ENCODE results near the gene SMURF2. TPM values are rescaled to one million over a fixed set of nuclear protein-coding genes. Genes with fewer than 3 reads are reported as not detected.

SMURF2 gene
- total and polyA plus RNA-seq, 10 of the 15 experiments (the other 5 are each of a cell fraction or from before 2014, with no cell fraction given), result 2.8 to 13.4 (median 7.5) TPM

DNA sequence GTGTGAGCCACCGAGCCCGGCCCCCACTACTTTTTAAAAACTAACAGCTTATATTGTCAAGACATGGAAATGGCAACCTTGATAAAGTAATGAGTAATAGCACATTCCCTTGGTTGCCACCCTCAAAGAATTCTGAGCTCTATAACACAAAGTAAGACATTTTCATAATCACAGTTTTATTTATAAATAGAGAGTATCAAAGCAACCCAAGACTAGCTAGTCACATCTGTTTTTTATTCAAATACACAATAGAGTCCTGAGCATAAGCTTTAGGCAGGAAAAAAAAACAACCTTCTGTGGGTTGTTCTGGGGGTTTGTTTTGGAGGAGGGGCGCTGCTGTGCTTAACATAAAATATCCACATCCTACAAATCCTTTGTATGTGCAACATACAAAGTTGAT, 86.7 kb downstream of the SMURF2 start:
- Histone ChIP-seq H3K79me2 (ENCODE audit: control insufficient read depth, insufficient read depth, low read length) (no peaks in the 10 kb centered on the region), H4K20me1 (ENCODE audit: control insufficient read depth, insufficient read depth) (no peaks in the 10 kb centered on the region), H3K9me3 (replicated peaks; ENCODE audit: control insufficient read depth, insufficient read depth, low read length) (no peaks in the 10 kb centered on the region; the same call in 2 of the 3 replicates), H3K4me1 (ENCODE audit: control insufficient read depth, insufficient read depth, low read length) (no peaks in the 10 kb centered on the region), H3K9ac (ENCODE audit: control insufficient read depth, insufficient read depth, low read length) (no peak overlapping the region), H3K27me3 (replicated peaks in 1 of 2; ENCODE audit: control insufficient read depth in 2 of 2, insufficient read depth in 2 of 2, low read length in 1 of 2) (no peaks in the 10 kb centered on the region), H2AFZ (ENCODE audit: control insufficient read depth, low read depth, low read length) (no peak overlapping the region), H3K4me3 (no peak overlapping the region), H3K4me2 (ENCODE audit: control insufficient read depth, insufficient read depth) (no peak overlapping the region), H3K36me3 (ENCODE audit: control insufficient read depth in 2 of 2, insufficient read depth in 2 of 2, low read length in 1 of 2) (peaks cover 0 to 7% of the 10 kb centered on the region in 2 experiments; a peak in 2 of 4 replicates), H3K27ac (ENCODE audit: control insufficient read depth, insufficient read depth) (no peak overlapping the region)
- in situ Hi-C loops (cut with MboI), result no loop called here
- RAD21 ChIA-PET (ENCODE audit: unreplicated experiment), result interaction anchor here (1.7 kb wide), 1 partner anchor 74 kb away, joined by 4 read pairs; no protein-coding TSS in a partner anchor
- WGBS (ENCODE audit: insufficient coverage, insufficient replicate concordance, low lambda C conversion rate, missing lambda C conversion rate), result 100% methylated on average over 3 of the region's 3 CpGs
- BruUV-seq (replicated peaks), result no TSS peak
- CTCF ChIA-PET, result interaction anchor here (1.1 to 2.7 kb wide), 5 partner anchors 12 to 156 kb away, joined by 3 to 11 read pairs (median 4); no protein-coding TSS in a partner anchor
- DNase-seq (ENCODE audit: low read depth, low spot score) (no peak), ATAC-seq (no peak), FAIRE-seq (no peak)
- SMC1A ChIA-PET (ENCODE audit: uncharacterized antibody, unreplicated experiment), result interaction anchor here (0.6 to 1.9 kb wide), 10 partner anchors 9 to 156 kb away, joined by 3 to 9 read pairs (median 4); no protein-coding TSS in a partner anchor
- POLR2A ChIA-PET, result interaction anchor here (0.5 to 2.2 kb wide), 4 partner anchors 32 to 93 kb away, joined by 3 to 6 read pairs (median 4); no protein-coding TSS in a partner anchor
- TF ChIP-seq NFYA (IDR thresholded peaks at IDR 0.05; ENCODE audit: borderline replicate concordance, low read depth, low read length), result no peak
- no peak for TF ChIP-seq STAT3 (IDR thresholded peaks at IDR 0.05; ENCODE audit: low read depth, low read length)
- intact Hi-C loops (cut with micrococcal nuclease; ENCODE audit: unreplicated experiment), result no loop called here

DNA sequence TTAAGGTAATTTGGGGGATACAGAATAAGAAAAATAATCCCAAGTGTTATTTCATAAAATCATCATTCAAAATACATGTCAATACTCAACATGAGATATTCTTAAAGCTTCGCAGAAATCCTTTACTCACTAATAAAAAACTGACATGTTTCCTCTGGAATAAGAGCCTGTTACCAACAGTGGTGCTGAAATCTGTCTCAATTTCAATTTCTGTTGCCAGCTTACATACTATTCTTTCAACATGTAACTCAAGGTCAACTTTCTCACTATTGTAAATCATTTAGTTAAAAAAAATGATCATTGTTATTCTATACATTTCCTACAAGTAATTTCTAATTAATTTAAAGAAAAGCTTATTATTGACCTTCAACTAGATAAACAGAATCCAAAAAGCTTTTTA, 87.5 kb downstream of the SMURF2 start:
- ATAC-seq (no peak), DNase-seq (ENCODE audit: low read depth, low spot score) (no peak), FAIRE-seq (no peak)
- Histone ChIP-seq H3K27me3 (replicated peaks in 1 of 2; ENCODE audit: control insufficient read depth in 2 of 2, insufficient read depth in 2 of 2, low read length in 1 of 2) (no peaks in the 10 kb centered on the region), H3K4me2 (ENCODE audit: control insufficient read depth, insufficient read depth) (no peak overlapping the region), H3K4me1 (ENCODE audit: control insufficient read depth, insufficient read depth, low read length) (no peaks in the 10 kb centered on the region), H3K79me2 (ENCODE audit: control insufficient read depth, insufficient read depth, low read length) (no peaks in the 10 kb centered on the region), H2AFZ (ENCODE audit: control insufficient read depth, low read depth, low read length) (no peak overlapping the region), H3K27ac (ENCODE audit: control insufficient read depth, insufficient read depth) (no peak overlapping the region), H3K36me3 (ENCODE audit: control insufficient read depth in 2 of 2, insufficient read depth in 2 of 2, low read length in 1 of 2) (peaks cover 0 to 6% of the 10 kb centered on the region in 2 experiments; a peak in 2 of 4 replicates), H4K20me1 (ENCODE audit: control insufficient read depth, insufficient read depth) (no peaks in the 10 kb centered on the region), H3K9ac (ENCODE audit: control insufficient read depth, insufficient read depth, low read length) (no peak overlapping the region), H3K9me3 (replicated peaks; ENCODE audit: control insufficient read depth, insufficient read depth, low read length) (no peaks in the 10 kb centered on the region; the same call in 2 of the 3 replicates), H3K4me3 (no peak overlapping the region)
- ChIA-PET RAD21 (ENCODE audit: unreplicated experiment) (no interaction called here), CTCF (interaction anchor here (1.0 to 2.7 kb wide), 5 partner anchors 9 to 155 kb away, joined by 3 to 11 read pairs (median 3); partner anchors contain the start of gene POLG2), SMC1A (ENCODE audit: uncharacterized antibody, unreplicated experiment) (interaction anchor here (0.7 to 1.9 kb wide), 9 partner anchors 8 to 1530 kb away, joined by 3 to 9 read pairs (median 4); no protein-coding TSS in a partner anchor), POLR2A (interaction anchor here (0.5 to 2.2 kb wide), 3 partner anchors 31 to 41 kb away, joined by 3 to 6 read pairs (median 5); no protein-coding TSS in a partner anchor)
- intact Hi-C loops (cut with micrococcal nuclease; ENCODE audit: unreplicated experiment) (no loop called here), in situ Hi-C loops (cut with MboI) (no loop called here)
- 100% methylated on average over 1 of the region's 1 CpG for WGBS (ENCODE audit: insufficient coverage, insufficient replicate concordance, low lambda C conversion rate, missing lambda C conversion rate)
- BruUV-seq (replicated peaks), result no TSS peak
- TF ChIP-seq E4F1 (IDR thresholded peaks at IDR 0.05; ENCODE audit: borderline replicate concordance, partially characterized antibody), result no peak
- TF ChIP-seq, protein P1, sequence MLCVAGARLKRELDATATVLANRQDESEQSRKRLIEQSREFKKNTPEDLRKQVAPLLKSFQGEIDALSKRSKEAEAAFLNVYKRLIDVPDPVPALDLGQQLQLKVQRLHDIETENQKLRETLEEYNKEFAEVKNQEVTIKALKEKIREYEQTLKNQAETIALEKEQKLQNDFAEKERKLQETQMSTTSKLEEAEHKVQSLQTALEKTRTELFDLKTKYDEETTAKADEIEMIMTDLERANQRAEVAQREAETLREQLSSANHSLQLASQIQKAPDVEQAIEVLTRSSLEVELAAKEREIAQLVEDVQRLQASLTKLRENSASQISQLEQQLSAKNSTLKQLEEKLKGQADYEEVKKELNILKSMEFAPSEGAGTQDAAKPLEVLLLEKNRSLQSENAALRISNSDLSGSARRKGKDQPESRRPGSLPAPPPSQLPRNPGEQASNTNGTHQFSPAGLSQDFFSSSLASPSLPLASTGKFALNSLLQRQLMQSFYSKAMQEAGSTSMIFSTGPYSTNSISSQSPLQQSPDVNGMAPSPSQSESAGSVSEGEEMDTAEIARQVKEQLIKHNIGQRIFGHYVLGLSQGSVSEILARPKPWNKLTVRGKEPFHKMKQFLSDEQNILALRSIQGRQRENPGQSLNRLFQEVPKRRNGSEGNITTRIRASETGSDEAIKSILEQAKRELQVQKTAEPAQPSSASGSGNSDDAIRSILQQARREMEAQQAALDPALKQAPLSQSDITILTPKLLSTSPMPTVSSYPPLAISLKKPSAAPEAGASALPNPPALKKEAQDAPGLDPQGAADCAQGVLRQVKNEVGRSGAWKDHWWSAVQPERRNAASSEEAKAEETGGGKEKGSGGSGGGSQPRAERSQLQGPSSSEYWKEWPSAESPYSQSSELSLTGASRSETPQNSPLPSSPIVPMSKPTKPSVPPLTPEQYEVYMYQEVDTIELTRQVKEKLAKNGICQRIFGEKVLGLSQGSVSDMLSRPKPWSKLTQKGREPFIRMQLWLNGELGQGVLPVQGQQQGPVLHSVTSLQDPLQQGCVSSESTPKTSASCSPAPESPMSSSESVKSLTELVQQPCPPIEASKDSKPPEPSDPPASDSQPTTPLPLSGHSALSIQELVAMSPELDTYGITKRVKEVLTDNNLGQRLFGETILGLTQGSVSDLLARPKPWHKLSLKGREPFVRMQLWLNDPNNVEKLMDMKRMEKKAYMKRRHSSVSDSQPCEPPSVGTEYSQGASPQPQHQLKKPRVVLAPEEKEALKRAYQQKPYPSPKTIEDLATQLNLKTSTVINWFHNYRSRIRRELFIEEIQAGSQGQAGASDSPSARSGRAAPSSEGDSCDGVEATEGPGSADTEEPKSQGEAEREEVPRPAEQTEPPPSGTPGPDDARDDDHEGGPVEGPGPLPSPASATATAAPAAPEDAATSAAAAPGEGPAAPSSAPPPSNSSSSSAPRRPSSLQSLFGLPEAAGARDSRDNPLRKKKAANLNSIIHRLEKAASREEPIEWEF (IDR thresholded peaks at IDR 0.05; ENCODE audit: insufficient replicate concordance, low read depth, low read length), result no peak
- TF ChIP-seq FOXK2 (IDR thresholded peaks at IDR 0.05), result no peak
- TF ChIP-seq LARP7 (IDR thresholded peaks at IDR 0.05), result no peak
